ENCODE data around the gene DYNC1I1. TPM values are rescaled to one million over a fixed set of nuclear protein-coding genes. Genes with fewer than 3 reads are reported as not detected.

The DYNC1I1 gene
- total and polyA plus RNA-seq, 2 experiments from 2014 or later, result 1.4 to 4.1 TPM

DNA sequence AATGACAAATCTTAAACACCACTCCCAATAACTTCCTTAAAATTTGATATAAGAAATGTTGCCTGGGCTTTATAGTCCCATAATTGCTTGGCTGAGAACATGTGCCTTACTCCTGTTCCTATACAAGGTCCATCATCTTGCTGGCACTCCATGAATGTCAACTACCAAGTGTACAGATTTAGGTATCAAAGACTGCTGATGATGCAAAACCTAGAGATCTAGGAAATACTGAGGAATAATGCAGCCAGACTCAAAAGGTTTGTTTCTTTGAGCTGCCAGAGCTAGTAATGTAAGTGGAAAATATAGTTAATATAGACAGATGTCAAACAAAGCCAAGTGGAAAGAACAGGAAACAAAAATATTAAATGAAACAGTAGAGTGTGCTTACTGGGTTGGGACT is 121.1 kb downstream of the DYNC1I1 start (continued):
- TF ChIP-seq, protein P1, sequence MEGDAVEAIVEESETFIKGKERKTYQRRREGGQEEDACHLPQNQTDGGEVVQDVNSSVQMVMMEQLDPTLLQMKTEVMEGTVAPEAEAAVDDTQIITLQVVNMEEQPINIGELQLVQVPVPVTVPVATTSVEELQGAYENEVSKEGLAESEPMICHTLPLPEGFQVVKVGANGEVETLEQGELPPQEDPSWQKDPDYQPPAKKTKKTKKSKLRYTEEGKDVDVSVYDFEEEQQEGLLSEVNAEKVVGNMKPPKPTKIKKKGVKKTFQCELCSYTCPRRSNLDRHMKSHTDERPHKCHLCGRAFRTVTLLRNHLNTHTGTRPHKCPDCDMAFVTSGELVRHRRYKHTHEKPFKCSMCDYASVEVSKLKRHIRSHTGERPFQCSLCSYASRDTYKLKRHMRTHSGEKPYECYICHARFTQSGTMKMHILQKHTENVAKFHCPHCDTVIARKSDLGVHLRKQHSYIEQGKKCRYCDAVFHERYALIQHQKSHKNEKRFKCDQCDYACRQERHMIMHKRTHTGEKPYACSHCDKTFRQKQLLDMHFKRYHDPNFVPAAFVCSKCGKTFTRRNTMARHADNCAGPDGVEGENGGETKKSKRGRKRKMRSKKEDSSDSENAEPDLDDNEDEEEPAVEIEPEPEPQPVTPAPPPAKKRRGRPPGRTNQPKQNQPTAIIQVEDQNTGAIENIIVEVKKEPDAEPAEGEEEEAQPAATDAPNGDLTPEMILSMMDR (conservative IDR thresholded peaks at IDR 0.05; ENCODE audit: low read depth in 2 of 2), result no peak
- TF ChIP-seq STAT1 (IDR thresholded peaks at IDR 0.05; ENCODE audit: unreplicated experiment) (no peak), EZH2 (IDR thresholded peaks at IDR 0.05; ENCODE audit: low read depth, unreplicated experiment) (no peak), EZH2phosphoT487 (IDR thresholded peaks at IDR 0.05; ENCODE audit: unreplicated experiment) (no peak), ZNF114 (CRISPR knock-in tag; IDR thresholded peaks at IDR 0.05) (no peak)
- TF ChIP-seq, protein P2, sequence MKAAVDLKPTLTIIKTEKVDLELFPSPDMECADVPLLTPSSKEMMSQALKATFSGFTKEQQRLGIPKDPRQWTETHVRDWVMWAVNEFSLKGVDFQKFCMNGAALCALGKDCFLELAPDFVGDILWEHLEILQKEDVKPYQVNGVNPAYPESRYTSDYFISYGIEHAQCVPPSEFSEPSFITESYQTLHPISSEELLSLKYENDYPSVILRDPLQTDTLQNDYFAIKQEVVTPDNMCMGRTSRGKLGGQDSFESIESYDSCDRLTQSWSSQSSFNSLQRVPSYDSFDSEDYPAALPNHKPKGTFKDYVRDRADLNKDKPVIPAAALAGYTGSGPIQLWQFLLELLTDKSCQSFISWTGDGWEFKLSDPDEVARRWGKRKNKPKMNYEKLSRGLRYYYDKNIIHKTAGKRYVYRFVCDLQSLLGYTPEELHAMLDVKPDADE (IDR thresholded peaks at IDR 0.05), result no peak

DNA sequence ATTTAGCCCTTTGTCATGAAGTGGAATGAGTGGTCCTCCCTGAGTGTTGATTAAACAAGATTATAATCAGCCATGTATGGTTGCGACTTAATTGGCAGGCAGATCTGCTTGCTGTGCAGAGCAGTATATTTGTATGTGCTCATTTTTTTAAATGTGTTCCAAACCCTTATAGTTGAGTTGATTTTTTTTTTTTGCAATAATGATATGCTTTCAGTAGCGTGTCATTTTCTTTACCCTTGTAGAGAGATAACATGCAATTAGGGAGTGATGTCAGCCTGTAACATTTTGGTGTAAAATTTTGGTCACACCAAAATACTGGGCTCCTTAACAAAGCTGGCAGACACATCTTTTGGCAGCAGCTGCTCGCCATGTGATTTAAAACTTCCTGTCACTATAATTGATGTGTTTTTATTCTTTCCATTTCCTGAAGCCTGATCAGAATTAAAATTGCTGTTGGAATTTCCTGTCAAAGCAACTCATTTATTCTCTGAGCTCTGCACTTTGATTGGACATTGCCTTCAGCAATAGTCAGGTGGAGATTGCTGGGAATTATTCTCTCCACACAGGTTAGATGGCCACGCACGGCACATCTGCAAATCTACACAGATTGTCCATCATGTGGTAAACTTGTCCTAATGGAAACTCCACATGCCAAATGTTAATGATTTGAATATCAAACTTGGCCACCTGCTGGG is 125.3 kb downstream of the DYNC1I1 start:
- no peaks in the 10 kb centered on the region for H3K27me3 ChIP-seq (ENCODE audit: insufficient read depth)
- H3F3A ChIP-seq (replicated peaks; ENCODE audit: low read depth), result no peaks in the 10 kb centered on the region
- no peaks in the 10 kb centered on the region for H3K27me3 Mint-ChIP-seq (ENCODE audit: insufficient read depth, low read depth, poor library complexity)
- no peaks in the 10 kb centered on the region for H3K36me3 ChIP-seq (ENCODE audit: insufficient read depth)
- peaks cover 24% of the 10 kb centered on the region for H3K4me1 Mint-ChIP-seq
- H3K9me3 Mint-ChIP-seq, result no peaks in the 10 kb centered on the region
- no peak overlapping the region for H3K27ac ChIP-seq (ENCODE audit: low read depth)
- ATAC-seq, result no peak
- no peak overlapping the region for H3K27ac Mint-ChIP-seq
- no peak for DNase-seq (ENCODE audit: low spot score)
- no peak overlapping the region for H3K4me3 Mint-ChIP-seq
- no peaks in the 10 kb centered on the region for H3K79me2 ChIP-seq (replicated peaks; ENCODE audit: insufficient read depth)
- H2AFZ ChIP-seq, result no peak overlapping the region
- H3K4me1 ChIP-seq (ENCODE audit: insufficient read depth), result peaks cover 13% of the 10 kb centered on the region; the same call in 1 of the 2 replicates
- H3K4me3 ChIP-seq, result no peak overlapping the region
- H3K9me2 ChIP-seq (ENCODE audit: insufficient read depth), result no peaks in the 10 kb centered on the region
- H3K36me3 Mint-ChIP-seq (ENCODE audit: low read depth), result no peaks in the 10 kb centered on the region
- peak overlapping the region; percentile 52 for H3K4me2 ChIP-seq
- no peaks in the 10 kb centered on the region for H4K20me1 ChIP-seq (replicated peaks; ENCODE audit: insufficient read depth)
- TF ChIP-seq JUNB (IDR thresholded peaks at IDR 0.05; ENCODE audit: unreplicated experiment), result no peak
- TF ChIP-seq, protein P2 (IDR thresholded peaks at IDR 0.05), result no peak
- TF ChIP-seq POLR2AphosphoS5 (IDR thresholded peaks at IDR 0.05; ENCODE audit: low read depth), result no peak
- TF ChIP-seq CREB1 (CRISPR knock-in tag; IDR thresholded peaks at IDR 0.05; ENCODE audit: low read depth), result no peak
- no peak for TF ChIP-seq ZNF331 (CRISPR knock-in tag; IDR thresholded peaks at IDR 0.05; ENCODE audit: low read depth)
- no peak for TF ChIP-seq EZH2 (IDR thresholded peaks at IDR 0.05; ENCODE audit: low read depth, unreplicated experiment)
- TF ChIP-seq, protein P3, sequence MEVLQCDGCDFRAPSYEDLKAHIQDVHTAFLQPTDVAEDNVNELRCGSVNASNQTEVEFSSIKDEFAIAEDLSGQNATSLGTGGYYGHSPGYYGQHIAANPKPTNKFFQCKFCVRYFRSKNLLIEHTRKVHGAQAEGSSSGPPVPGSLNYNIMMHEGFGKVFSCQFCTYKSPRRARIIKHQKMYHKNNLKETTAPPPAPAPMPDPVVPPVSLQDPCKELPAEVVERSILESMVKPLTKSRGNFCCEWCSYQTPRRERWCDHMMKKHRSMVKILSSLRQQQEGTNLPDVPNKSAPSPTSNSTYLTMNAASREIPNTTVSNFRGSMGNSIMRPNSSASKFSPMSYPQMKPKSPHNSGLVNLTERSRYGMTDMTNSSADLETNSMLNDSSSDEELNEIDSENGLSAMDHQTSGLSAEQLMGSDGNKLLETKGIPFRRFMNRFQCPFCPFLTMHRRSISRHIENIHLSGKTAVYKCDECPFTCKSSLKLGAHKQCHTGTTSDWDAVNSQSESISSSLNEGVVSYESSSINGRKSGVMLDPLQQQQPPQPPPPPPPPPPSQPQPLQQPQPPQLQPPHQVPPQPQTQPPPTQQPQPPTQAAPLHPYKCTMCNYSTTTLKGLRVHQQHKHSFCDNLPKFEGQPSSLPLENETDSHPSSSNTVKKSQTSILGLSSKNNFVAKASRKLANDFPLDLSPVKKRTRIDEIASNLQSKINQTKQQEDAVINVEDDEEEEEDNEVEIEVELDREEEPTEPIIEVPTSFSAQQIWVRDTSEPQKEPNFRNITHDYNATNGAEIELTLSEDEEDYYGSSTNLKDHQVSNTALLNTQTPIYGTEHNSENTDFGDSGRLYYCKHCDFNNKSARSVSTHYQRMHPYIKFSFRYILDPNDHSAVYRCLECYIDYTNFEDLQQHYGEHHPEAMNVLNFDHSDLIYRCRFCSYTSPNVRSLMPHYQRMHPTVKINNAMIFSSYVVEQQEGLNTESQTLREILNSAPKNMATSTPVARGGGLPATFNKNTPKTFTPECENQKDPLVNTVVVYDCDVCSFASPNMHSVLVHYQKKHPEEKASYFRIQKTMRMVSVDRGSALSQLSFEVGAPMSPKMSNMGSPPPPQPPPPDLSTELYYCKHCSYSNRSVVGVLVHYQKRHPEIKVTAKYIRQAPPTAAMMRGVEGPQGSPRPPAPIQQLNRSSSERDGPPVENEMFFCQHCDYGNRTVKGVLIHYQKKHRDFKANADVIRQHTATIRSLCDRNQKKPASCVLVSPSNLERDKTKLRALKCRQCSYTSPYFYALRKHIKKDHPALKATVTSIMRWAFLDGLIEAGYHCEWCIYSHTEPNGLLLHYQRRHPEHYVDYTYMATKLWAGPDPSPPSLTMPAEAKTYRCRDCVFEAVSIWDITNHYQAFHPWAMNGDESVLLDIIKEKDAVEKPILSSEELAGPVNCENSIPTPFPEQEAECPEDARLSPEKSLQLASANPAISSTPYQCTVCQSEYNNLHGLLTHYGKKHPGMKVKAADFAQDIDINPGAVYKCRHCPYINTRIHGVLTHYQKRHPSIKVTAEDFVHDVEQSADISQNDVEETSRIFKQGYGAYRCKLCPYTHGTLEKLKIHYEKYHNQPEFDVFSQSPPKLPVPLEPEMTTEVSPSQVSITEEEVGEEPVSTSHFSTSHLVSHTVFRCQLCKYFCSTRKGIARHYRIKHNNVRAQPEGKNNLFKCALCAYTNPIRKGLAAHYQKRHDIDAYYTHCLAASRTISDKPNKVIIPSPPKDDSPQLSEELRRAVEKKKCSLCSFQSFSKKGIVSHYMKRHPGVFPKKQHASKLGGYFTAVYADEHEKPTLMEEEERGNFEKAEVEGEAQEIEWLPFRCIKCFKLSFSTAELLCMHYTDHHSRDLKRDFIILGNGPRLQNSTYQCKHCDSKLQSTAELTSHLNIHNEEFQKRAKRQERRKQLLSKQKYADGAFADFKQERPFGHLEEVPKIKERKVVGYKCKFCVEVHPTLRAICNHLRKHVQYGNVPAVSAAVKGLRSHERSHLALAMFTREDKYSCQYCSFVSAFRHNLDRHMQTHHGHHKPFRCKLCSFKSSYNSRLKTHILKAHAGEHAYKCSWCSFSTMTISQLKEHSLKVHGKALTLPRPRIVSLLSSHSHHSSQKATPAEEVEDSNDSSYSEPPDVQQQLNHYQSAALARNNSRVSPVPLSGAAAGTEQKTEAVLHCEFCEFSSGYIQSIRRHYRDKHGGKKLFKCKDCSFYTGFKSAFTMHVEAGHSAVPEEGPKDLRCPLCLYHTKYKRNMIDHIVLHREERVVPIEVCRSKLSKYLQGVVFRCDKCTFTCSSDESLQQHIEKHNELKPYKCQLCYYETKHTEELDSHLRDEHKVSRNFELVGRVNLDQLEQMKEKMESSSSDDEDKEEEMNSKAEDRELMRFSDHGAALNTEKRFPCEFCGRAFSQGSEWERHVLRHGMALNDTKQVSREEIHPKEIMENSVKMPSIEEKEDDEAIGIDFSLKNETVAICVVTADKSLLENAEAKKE (CRISPR knock-in tag; IDR thresholded peaks at IDR 0.05), result no peak
- no peak for TF ChIP-seq ZNF114 (CRISPR knock-in tag; IDR thresholded peaks at IDR 0.05)
- no peak for TF ChIP-seq STAT1 (IDR thresholded peaks at IDR 0.05; ENCODE audit: unreplicated experiment)
- TF ChIP-seq NANOG (IDR thresholded peaks at IDR 0.05; ENCODE audit: borderline replicate concordance), result no peak
- TF ChIP-seq EZH2phosphoT487 (IDR thresholded peaks at IDR 0.05; ENCODE audit: unreplicated experiment), result no peak

All from GM23338 (cell line).